ENCODE results near the gene KIRREL3. TPM values are rescaled to one million over a fixed set of nuclear protein-coding genes. Genes with fewer than 3 reads are reported as not detected.

KIRREL3 gene
- total RNA-seq, 1 donor from 2014 or later = 0.38 TPM

GRCh38 chr11:126630893-126631798 lies 369.4 kb downstream of the KIRREL3 start:
- Mint-ChIP-seq H3K27ac (ENCODE audit: unreplicated experiment) (no peak overlapping the region), H3K9me3 (ENCODE audit: unreplicated experiment) (no peaks in the 10 kb centered on the region), H3K4me3 (ENCODE audit: unreplicated experiment) (no peak overlapping the region), H3K27me3 (ENCODE audit: unreplicated experiment) (peaks cover 1% of the 10 kb centered on the region), H3K36me3 (ENCODE audit: low read depth, unreplicated experiment) (no peaks in the 10 kb centered on the region), H3K4me1 (ENCODE audit: unreplicated experiment) (peaks cover 18% of the 10 kb centered on the region)
- DNase-seq (ENCODE audit: low spot score) = no peak
- TF ChIP-seq, protein P1, sequence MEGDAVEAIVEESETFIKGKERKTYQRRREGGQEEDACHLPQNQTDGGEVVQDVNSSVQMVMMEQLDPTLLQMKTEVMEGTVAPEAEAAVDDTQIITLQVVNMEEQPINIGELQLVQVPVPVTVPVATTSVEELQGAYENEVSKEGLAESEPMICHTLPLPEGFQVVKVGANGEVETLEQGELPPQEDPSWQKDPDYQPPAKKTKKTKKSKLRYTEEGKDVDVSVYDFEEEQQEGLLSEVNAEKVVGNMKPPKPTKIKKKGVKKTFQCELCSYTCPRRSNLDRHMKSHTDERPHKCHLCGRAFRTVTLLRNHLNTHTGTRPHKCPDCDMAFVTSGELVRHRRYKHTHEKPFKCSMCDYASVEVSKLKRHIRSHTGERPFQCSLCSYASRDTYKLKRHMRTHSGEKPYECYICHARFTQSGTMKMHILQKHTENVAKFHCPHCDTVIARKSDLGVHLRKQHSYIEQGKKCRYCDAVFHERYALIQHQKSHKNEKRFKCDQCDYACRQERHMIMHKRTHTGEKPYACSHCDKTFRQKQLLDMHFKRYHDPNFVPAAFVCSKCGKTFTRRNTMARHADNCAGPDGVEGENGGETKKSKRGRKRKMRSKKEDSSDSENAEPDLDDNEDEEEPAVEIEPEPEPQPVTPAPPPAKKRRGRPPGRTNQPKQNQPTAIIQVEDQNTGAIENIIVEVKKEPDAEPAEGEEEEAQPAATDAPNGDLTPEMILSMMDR (IDR thresholded peaks at IDR 0.05; ENCODE audit: unreplicated experiment) = no peak

- no peak overlapping the region for H3K4me3 Mint-ChIP-seq (ENCODE audit: unreplicated experiment)
- no peaks in the 10 kb centered on the region for H3K36me3 Mint-ChIP-seq (ENCODE audit: low read depth, unreplicated experiment)
- peaks cover 1% of the 10 kb centered on the region for H3K27me3 Mint-ChIP-seq (ENCODE audit: unreplicated experiment)
- TF ChIP-seq, protein P1 (IDR thresholded peaks at IDR 0.05; ENCODE audit: unreplicated experiment) = no peak
- no peak for DNase-seq (ENCODE audit: low spot score)
- peaks cover 18% of the 10 kb centered on the region for H3K4me1 Mint-ChIP-seq (ENCODE audit: unreplicated experiment)
- no peak overlapping the region for H3K27ac Mint-ChIP-seq (ENCODE audit: unreplicated experiment)
- H3K9me3 Mint-ChIP-seq (ENCODE audit: unreplicated experiment) = no peaks in the 10 kb centered on the region
Measured at GRCh38 chr11:126630488-126630887, 370.1 kb downstream of the KIRREL3 start.

DNA sequence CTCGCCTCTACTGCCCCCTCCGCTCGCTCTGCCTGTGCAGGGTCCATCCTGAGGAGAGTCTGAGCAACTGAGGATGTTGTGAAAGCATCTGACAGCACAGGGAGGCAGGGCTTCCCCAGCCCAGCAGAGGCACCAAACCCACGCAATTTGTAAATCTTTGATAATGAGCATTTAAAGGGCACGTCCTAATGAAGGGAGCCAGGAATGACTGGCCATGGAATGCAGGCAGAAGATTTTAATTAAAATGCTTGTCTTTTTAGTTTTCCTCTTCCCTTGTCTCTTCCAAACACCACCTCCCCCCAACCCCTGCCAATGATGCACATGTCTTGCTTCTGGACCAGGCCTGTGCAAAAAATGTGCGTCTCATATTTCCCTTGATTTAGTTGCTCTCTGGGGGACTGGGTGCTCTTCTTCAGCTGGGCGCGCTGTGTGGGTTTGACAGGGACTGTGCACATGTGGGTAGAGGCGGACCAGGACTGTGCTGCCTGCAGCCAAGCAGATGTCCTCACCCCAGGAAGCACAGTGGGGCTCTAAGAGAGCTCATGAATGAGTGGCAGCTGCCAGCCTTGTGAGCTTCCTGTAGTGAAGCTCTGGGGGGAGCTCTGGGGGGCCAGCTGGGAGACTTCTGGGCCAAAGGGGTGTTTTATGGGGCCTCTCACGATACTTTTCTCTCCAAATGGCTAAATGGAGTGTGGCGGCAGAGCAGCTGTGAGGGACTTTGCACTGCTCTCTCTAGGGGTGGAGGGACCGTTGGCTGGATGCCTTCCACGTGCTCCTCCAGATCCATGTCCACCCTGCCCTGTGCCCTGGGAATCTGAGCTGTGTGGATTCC lies 371.6 kb downstream of the KIRREL3 start:
- DNase-seq (ENCODE audit: low spot score) = no peak
- peaks cover 1% of the 10 kb centered on the region for H3K27me3 Mint-ChIP-seq (ENCODE audit: unreplicated experiment)

GRCh38 chr11:126628450-126628789 lies 372.1 kb downstream of the KIRREL3 start:
- TF ChIP-seq, protein P1 (IDR thresholded peaks at IDR 0.05; ENCODE audit: unreplicated experiment) = no peak
- H3K4me1 Mint-ChIP-seq (ENCODE audit: unreplicated experiment) = peaks cover 14% of the 10 kb centered on the region
- DNase-seq (ENCODE audit: low spot score) = no peak
- no peak overlapping the region for H3K4me3 Mint-ChIP-seq (ENCODE audit: unreplicated experiment)
- no peaks in the 10 kb centered on the region for H3K9me3 Mint-ChIP-seq (ENCODE audit: unreplicated experiment)
- H3K27ac Mint-ChIP-seq (ENCODE audit: unreplicated experiment) = no peak overlapping the region
- H3K36me3 Mint-ChIP-seq (ENCODE audit: low read depth, unreplicated experiment) = no peaks in the 10 kb centered on the region
- peaks cover 1% of the 10 kb centered on the region for H3K27me3 Mint-ChIP-seq (ENCODE audit: unreplicated experiment)

More for the DNA sequence above, 371.6 kb downstream of the KIRREL3 start:
- Mint-ChIP-seq H3K4me3 (ENCODE audit: unreplicated experiment) (no peak overlapping the region), H3K36me3 (ENCODE audit: low read depth, unreplicated experiment) (no peaks in the 10 kb centered on the region), H3K9me3 (ENCODE audit: unreplicated experiment) (no peaks in the 10 kb centered on the region), H3K4me1 (ENCODE audit: unreplicated experiment) (peaks cover 17% of the 10 kb centered on the region), H3K27ac (ENCODE audit: unreplicated experiment) (no peak overlapping the region)
- TF ChIP-seq, protein P1 (IDR thresholded peaks at IDR 0.05; ENCODE audit: unreplicated experiment) = no peak
